Activated naive CD8-positive, alpha-beta T cell (primary cell): ENCODE results near the gene ATXN7.

Experiments
- H3K27ac Mint-ChIP-seq: one replicate; pipeline ENCODE4 v1.8.0; 2021; ENCODE audit warnings: mixed read lengths
- H3K27me3 Mint-ChIP-seq: one replicate; pipeline ENCODE4 v1.8.0; 2021; ENCODE audit warnings: mixed read lengths
- H3K36me3 Mint-ChIP-seq: one replicate; pipeline ENCODE4 v1.8.0; 2021; ENCODE audit warnings: mixed read lengths
- H3K4me1 Mint-ChIP-seq: one replicate; pipeline ENCODE4 v1.8.0; 2021; ENCODE audit warnings: low read depth, mixed read lengths
- H3K4me3 Mint-ChIP-seq: one replicate; pipeline ENCODE4 v1.8.0; 2021; ENCODE audit warnings: mild to moderate bottlenecking, mixed read lengths
- H3K9me3 Mint-ChIP-seq: one replicate; pipeline ENCODE4 v1.8.0; 2021; ENCODE audit warnings: low read depth, mixed read lengths

ATXN7 gene

GRCh38 chr3:63908081-63908736 lies 44.5 kb downstream of the ATXN7 start:
- Mint-ChIP-seq H3K27me3 (no peaks in the 10 kb centered on the region), H3K4me1 (peaks cover 21% of the 10 kb centered on the region), H3K9me3 (no peaks in the 10 kb centered on the region), H3K4me3 (no peak overlapping the region), H3K36me3 (no peaks in the 10 kb centered on the region), H3K27ac (peak overlapping the region; percentile 67)

DNA sequence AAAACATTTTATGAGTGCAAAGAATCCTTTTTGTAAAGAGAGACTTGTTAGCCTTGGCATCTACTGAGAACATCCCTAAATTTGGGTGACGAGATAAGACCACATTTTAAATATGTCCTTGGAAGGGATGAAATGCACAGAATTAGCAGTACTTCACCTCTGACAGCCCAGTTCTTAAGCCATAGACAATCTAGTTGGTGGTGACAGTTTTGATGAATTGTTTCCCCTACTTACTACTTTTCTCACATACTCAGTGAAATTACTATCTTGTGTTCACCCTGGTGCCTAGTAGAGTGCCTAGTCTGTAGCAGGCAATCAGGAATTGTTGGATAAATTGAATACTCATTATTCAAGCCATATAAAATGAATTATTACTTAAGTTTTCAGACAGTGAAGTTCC lies 45.1 kb downstream of the ATXN7 start:
- H3K4me3 Mint-ChIP-seq = no peak overlapping the region

DNA sequence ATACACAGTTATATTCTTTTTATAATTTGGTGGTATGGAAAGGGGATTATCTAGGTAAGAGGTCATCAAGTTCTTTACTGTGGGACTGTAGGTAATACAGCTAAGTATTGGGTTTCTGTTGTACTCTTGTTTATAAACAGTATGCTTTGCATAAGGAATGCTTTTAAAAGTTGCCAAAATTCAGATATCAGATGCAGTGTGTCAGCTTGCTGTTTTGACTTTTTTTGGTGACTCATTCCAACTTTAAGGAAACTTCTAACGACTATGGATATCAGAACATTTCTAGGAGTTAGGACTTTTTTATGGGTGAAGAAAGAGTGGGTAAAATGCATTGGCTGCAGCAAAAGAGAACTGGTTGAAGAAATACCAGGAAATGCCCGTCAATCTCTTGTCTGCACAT lies 45.8 kb downstream of the ATXN7 start:
- no peaks in the 10 kb centered on the region for H3K36me3 Mint-ChIP-seq
- no peaks in the 10 kb centered on the region for H3K27me3 Mint-ChIP-seq
- H3K9me3 Mint-ChIP-seq = no peaks in the 10 kb centered on the region
- H3K4me1 Mint-ChIP-seq = peaks cover 32% of the 10 kb centered on the region
- H3K4me3 Mint-ChIP-seq = no peak overlapping the region
- H3K27ac Mint-ChIP-seq = peak overlapping the region; percentile 28

More for the DNA sequence above, 45.1 kb downstream of the ATXN7 start:
- H3K4me1 Mint-ChIP-seq = peaks cover 26% of the 10 kb centered on the region
- H3K9me3 Mint-ChIP-seq = no peaks in the 10 kb centered on the region
- H3K27me3 Mint-ChIP-seq = no peaks in the 10 kb centered on the region
- peak overlapping the region; percentile 67 for H3K27ac Mint-ChIP-seq
- H3K36me3 Mint-ChIP-seq = no peaks in the 10 kb centered on the region

GRCh38 chr3:63910001-63910400 lies 46.3 kb downstream of the ATXN7 start:
- Mint-ChIP-seq H3K27me3 (no peaks in the 10 kb centered on the region), H3K27ac (no peak overlapping the region), H3K36me3 (peaks cover 2% of the 10 kb centered on the region), H3K9me3 (no peaks in the 10 kb centered on the region), H3K4me3 (peak overlapping the region; percentile 14), H3K4me1 (peaks cover 36% of the 10 kb centered on the region)

DNA sequence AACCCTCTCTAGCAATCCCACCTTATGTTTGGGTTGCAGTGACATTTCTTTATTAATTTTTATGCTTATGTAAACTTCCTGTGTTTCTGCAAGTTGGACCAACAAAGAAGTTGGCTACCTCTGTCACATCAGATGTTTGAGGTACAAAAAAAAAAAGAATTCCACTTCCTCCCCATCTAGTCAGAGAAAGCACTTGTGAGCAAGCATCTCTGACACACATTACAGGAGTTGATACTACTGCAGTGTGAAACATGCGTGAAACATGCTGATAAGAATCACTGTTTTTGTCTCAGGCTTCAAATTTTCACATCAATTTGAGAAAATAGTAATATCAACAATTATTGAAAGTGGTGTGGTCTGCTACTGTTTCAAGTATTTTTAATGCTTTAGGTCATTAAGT lies 47.2 kb downstream of the ATXN7 start:
- no peaks in the 10 kb centered on the region for H3K27me3 Mint-ChIP-seq
- H3K36me3 Mint-ChIP-seq = peaks cover 2% of the 10 kb centered on the region
- no peaks in the 10 kb centered on the region for H3K9me3 Mint-ChIP-seq
- H3K4me1 Mint-ChIP-seq = peaks cover 36% of the 10 kb centered on the region
- H3K27ac Mint-ChIP-seq = peak overlapping the region; percentile 92
- peak overlapping the region; percentile 94 for H3K4me3 Mint-ChIP-seq

DNA sequence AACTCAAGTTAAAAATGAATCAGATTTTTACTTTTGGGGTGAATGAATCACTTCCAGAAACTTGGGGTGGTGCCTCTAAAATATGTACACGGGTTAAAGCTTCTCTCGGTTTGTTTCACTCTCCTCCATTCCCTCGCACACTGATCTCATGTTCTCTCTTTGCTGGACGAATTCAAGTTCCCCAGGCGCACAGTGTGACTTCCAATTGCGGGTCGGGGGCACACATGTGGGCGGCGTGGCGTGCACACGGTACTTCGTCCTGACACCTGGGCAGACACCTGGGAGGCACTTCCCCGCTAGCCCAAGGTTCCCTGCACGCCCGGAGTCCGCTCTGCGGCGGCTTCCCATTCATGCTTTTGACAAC lies 47.8 kb downstream of the ATXN7 start:
- H3K4me3 Mint-ChIP-seq = peak overlapping the region; percentile 94
- H3K27me3 Mint-ChIP-seq = no peaks in the 10 kb centered on the region
- no peaks in the 10 kb centered on the region for H3K9me3 Mint-ChIP-seq
- H3K27ac Mint-ChIP-seq = peak overlapping the region; percentile 92
- peaks cover 5% of the 10 kb centered on the region for H3K36me3 Mint-ChIP-seq
- H3K4me1 Mint-ChIP-seq = peaks cover 38% of the 10 kb centered on the region

GRCh38 chr3:63911873-63912767 lies 48.5 kb downstream of the ATXN7 start, which contains the start of gene SCAANT1:
Gene SCAANT1, minus strand, starts transcription at chr3:63912383.
- Mint-ChIP-seq H3K4me3 (peak within 1 kb of the TSS; percentile 94), H3K27ac (peak within 1 kb of the TSS; percentile 92), H3K27me3 (no peaks in the 10 kb centered on the region), H3K36me3 (peaks cover 8% of the 10 kb centered on the region), H3K4me1 (peaks cover 40% of the 10 kb centered on the region), H3K9me3 (no peaks in the 10 kb centered on the region)

GRCh38 chr3:63912768-63913588 lies 49.3 kb downstream of the ATXN7 start:
- Mint-ChIP-seq H3K4me1 (peaks cover 49% of the 10 kb centered on the region), H3K36me3 (peaks cover 16% of the 10 kb centered on the region), H3K9me3 (no peaks in the 10 kb centered on the region), H3K27me3 (no peaks in the 10 kb centered on the region), H3K27ac (peak overlapping the region; percentile 89), H3K4me3 (peak overlapping the region; percentile 92)

DNA sequence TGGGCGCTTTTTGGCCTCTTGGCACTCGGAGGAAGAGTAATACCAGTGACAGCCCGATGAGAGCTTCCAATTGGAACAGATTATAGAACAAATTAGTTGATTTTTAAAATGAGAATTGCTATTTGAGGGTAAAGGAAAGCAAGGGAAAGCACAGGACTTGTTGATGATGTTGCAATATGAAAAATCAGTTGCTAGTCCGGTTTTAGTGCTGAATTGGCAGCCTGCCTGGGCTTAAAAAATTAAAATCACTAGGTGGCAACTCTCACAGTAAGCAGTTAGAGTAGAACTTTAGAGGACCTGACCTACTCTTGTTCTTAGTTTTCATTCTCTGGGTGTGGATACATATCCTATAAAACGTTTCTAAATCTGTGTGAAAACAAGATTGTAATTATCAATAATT lies 50.6 kb downstream of the ATXN7 start:
- Mint-ChIP-seq H3K9me3 (no peaks in the 10 kb centered on the region), H3K36me3 (peaks cover 26% of the 10 kb centered on the region), H3K27me3 (no peaks in the 10 kb centered on the region), H3K4me1 (peaks cover 56% of the 10 kb centered on the region), H3K4me3 (peak overlapping the region; percentile 92), H3K27ac (peak overlapping the region; percentile 89)

DNA sequence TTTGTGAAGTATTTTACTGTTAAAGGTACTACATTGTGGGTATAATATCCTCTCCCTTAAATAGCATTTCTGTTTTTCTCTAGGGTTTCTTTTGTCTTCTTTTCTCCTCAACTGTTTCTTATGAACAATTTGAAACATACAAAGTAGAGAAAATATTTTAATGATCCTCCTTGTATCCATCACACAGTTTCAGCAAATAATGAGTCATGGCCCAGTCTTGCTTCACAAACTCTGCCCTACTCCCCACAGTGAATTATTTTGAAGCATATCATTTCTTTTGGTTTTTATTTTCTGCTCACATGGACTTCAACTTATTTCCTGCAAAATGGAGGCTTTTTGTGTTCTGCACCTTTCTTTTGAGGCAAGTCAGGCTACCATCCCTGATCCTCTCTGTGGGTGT lies 54.7 kb downstream of the ATXN7 start:
- Mint-ChIP-seq H3K9me3 (no peaks in the 10 kb centered on the region), H3K27ac (no peak overlapping the region), H3K4me1 (peaks cover 49% of the 10 kb centered on the region), H3K36me3 (peaks cover 26% of the 10 kb centered on the region), H3K27me3 (no peaks in the 10 kb centered on the region), H3K4me3 (no peak overlapping the region)

GRCh38 chr3:63920001-63920400 lies 56.3 kb downstream of the ATXN7 start:
- Mint-ChIP-seq H3K4me3 (no peak overlapping the region), H3K27ac (no peak overlapping the region), H3K27me3 (no peaks in the 10 kb centered on the region), H3K36me3 (peaks cover 34% of the 10 kb centered on the region), H3K4me1 (peaks cover 47% of the 10 kb centered on the region), H3K9me3 (no peaks in the 10 kb centered on the region)

DNA sequence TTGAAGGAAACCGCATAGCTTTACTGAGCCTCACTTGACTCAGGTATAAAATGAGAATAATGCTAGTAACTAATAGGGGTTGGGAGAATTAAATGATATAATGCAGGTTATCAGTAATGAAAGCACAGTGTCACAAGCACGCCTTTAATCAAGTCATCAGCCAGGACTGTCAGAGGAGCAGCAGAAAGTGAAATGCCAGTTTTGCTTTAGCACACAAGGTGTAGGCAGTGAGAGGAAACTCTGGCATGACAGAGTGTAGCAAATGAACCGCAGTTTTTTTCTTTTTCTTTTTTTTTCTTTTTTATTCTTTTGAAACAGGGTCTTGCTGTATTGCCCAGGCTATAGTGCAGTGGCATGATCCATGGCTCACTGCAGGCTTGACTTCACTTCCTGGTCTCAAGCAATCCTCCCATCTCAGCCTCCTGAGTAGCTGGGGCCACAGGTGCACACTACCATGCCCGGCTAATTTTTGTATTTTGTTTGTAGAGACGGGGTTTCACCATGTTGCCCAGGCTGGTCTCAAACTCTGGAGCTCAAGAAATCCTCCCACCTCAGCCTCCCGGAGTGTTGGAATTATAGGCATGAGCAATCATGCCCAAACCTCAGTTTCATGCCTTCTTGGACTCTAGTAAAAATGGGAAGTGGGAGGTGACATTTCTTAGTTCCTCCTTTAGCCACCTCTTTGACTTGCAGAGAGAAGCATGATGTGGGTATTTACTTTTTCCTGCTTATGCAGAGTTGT lies 58.2 kb downstream of the ATXN7 start:
- Mint-ChIP-seq H3K4me1 (peaks cover 49% of the 10 kb centered on the region), H3K4me3 (no peak overlapping the region), H3K27ac (no peak overlapping the region), H3K9me3 (no peaks in the 10 kb centered on the region), H3K27me3 (no peaks in the 10 kb centered on the region), H3K36me3 (peaks cover 39% of the 10 kb centered on the region)

DNA sequence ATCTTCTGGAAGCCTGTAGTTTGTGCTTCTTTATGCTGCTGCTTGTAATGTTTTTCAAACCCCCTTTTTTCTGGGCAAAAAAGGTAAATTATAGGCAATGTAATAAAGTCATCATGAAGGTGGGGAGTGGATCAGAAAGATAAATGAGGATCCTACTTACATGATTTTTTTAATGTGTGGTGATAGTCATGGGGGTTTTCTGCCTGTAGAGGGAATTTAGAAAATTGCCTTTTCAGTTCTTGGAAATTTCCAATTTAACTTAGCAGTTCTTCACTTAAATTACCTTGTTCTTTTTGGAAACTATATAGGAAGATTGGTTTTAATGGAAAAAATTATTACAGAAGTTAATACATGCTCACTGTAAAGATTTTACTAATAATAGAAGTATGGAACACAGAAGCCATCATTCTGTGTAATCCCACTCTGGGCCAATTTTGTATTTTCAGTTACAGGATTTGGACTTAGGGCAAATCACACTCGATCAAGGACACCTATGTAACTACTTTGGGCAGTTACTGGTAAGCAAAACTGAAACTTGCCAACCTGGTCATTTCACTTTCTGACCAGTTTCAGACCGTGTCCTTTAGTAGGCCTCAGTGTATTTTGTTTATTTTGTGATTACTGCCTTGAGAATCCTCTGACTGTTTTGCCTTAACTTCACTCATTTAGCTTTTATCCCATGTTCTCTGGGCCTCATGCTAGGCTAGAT lies 59.0 kb downstream of the ATXN7 start:
- peaks cover 34% of the 10 kb centered on the region for H3K36me3 Mint-ChIP-seq
- no peak overlapping the region for H3K4me3 Mint-ChIP-seq
- no peak overlapping the region for H3K27ac Mint-ChIP-seq
- no peaks in the 10 kb centered on the region for H3K9me3 Mint-ChIP-seq
- H3K27me3 Mint-ChIP-seq = no peaks in the 10 kb centered on the region
- H3K4me1 Mint-ChIP-seq = peaks cover 45% of the 10 kb centered on the region

GRCh38 chr3:63926309-63926708 lies 62.6 kb downstream of the ATXN7 start:
- Mint-ChIP-seq H3K27me3 (no peaks in the 10 kb centered on the region), H3K27ac (no peak overlapping the region), H3K36me3 (peaks cover 20% of the 10 kb centered on the region), H3K4me1 (peaks cover 42% of the 10 kb centered on the region), H3K9me3 (no peaks in the 10 kb centered on the region), H3K4me3 (no peak overlapping the region)
